HG03196 (cell line): Measurements from ENCODE around the gene NFAM1.

Source experiments
- ATAC-seq: cut with Tn5 transposase; IDR thresholded peaks from one replicate; pipeline ENCODE4 v1.9.1; 2021; ENCODE audit not compliant: unreplicated experiment

The NFAM1 gene

DNA sequence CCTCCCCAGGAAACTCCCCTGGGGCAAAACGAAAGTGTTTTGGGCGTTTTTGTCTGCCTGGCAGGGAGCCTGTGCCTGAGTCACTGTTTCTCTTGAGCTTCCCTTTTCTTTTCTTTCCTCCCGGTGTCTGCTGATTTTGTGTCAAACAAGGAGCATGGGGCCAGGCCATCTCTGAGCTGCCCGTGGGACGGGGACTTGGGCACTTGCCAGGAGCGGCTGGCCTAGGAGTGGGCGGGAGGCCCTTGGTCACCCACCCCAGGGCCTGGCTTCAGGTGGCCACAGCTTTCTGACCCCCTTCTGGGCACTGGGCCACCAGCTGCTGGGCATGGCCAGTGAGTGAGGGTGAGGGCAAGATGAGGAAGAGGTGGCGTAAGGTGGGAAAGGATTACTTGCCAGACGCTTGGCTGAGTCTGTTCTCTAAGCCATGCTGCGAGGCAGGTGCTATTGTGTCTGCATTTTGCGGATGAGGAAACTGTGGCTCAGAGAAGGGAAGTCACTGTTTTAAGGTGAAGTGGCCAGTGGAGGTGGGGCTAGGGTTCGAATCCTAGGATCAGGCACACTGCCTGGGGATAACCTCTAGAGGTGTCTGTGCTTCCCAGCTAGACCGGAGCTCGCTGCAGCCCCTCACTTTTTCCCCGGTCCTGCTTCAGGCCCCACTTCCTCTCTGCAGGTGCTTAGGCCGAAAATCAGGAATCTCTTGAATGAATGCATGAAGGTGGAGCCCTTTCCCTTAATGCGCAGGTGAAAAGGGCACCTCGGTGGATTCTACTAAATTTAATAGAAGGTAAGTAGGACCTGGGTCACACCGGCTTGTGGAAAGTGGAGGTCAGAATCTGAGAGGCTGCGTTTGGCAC is 7.8 kb upstream of the NFAM1 start:
- ATAC-seq = no peak

DNA sequence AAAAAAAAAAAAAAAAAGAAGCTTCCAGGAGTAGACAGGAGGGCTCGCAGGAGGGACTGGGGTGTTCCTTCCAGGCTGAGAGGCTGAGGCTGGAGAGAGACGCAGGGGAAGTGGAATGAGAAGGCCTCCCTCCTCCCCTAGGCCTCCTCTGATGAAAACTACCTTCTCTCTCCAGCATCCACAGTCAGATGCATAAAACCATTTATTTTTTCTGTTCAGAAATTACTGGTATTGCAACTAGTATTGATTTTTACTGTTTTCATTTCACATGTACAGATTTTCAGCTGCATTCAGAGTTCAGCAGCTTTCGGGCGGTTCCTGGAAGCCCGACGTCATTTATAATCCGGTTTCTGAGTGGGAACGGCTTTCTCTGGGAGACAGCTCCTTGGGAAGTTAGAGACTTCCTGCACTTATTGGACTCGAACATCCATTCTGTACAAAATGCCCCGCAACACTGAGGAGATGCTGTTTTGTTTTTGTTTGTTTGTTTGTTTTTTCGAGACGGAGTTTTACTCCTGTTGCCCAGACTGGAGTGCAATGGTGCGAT is 6.9 kb upstream of the NFAM1 start:
- ATAC-seq = no peak

DNA sequence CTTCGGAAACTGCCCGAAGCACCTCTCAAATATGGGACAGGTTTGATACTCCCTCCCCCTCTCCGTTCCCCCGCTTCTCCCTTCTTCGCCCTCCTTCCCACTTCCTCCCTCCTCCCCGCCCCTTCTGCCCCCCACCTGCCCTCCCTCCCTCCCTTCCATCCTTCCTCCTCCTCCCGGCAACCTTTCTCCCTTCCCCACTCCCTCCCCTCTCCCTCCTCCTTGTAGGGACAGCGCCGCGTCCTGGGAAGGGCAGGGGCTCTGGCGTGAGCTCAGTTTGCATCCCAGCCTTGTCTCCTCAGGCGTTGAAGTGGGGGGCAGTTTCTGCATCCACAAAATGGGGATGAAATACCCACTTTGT is 6.1 kb upstream of the NFAM1 start:
- no peak for ATAC-seq

DNA sequence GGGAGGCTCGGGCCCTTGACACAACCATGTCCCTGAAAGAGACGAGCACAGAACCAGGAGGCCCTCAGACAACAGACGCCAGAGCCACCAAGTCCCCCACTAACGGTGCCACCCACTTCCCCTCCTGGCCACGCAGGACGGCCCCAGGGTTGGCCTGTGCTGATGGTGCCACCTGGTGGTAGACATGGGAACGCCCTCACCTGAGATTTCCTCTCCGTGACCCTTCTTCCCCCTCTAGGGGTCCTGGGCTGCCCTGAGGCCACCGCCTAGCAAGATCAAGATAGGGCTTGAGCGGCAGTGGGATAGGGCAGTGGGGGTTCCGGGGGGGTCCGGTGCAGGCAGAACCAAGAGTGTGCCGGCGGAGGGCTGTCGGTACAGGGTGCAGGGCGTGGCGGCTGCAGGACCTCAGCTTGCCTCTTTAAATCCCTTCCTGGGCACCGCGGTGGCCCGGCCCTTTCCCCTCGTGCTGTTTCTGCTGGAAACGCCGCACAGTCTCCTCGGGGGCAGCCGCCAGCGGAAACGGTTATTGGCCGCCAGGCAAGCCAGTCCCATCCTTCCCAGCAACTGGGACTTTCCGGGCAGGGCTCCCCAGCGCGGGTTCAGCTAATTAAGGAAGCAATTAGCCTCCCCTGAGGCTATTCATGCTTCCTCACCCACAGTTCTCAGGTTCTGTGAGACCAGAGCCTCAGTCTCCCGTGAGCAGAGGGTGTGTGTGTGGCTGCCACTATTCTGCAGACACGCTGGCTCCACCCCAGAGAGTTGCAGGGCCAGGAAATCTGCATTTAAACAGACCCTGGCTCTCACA is 5.5 kb upstream of the NFAM1 start:
- ATAC-seq = no peak

DNA sequence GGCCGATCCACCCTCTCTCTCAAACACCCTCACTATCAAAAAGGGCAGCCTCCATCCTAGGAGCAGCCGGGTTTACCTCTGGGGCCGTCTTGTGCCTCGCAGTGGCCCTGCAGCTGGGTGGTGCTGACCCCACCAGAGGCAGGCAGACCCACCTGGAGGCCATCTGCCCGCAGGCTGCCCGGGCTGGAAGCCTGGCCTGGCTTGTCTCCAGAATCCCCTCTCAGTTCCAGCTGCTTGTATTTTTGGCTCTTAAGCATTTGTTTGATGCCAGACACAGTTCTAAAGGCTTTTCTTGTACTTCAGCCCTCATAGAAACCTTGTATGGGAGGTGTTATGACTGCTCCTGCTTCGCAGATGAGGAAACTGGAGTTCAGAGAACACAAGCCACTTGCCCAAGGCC is 4.2 kb upstream of the NFAM1 start:
- ATAC-seq = no peak

DNA sequence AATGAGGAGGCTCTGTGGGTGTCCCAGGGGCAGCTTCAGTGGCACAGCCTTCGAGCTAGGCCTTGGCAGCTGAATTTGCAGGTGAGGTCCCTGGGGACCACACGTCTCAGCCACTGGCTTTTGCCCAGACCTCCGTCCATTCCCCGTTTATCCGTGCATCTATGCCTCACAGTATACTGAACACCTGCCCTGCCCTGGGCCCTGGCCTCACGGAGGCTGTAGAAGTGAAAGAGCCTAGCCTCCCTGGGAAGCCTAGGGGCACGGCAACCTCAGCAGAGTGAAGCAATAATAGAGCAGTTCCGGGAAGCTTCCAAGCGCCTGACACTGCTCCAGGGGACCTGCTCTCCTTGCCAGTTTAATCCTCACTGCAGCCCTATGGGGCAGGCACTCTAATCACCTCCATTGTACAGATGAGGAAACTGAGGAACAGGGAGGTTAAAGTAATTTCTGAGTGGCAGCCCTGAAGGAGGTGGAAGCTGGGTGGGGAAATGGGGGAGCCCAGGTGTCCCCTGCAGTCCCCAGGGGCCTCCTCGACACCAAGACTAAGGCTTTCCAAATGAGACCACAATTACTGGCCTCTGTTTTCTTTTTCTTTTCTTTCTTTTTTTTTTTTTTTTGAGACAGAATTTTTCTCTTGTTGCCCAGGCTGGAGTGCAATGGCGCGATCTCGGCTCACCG is 2.7 kb upstream of the NFAM1 start:
- ATAC-seq = no peak

DNA sequence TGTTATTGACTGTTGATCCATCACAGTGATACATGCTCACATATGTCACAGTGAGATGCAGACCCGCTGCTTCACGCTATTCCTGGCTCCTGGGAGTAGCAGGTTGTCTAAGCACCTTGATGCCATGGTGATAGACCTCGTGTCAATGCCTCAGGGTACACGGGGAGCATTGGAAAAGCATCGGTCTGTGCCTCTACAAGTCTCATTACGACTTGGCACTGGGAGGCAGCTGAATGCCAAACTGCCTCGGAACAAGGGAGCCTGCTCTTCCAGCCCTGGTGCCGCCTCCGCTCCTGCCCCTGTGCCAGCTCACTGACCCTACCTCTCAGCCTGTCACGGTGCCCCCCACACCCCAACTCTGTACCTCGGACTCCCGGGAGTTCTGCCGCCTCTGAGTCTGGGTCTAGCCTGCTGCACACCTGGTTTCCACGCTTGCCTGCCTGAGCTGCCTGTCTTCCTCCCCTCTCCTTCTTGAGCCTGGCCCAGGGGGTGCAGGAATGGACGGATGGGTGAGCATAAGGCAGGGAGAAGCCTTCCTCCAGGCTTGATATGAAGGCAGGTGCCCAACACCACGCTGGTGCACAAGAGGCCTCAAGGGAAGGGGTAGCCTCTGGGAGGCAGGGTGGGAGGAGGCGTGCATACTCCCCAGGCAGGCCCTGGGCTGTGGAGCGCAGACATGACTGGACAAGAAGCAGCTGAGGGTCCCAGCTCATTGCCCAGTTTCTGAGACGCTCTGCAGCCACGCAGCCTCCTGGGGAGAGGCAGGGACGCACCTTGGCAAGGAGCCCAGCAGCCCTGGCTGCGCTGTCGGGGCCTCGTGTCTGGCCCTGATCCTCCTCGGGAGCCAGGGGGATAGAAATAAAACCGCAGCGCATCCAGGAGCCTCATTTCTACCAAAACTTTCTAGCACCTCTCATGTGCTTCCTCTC is 1.8 kb upstream of the NFAM1 start:
- no peak for ATAC-seq

DNA sequence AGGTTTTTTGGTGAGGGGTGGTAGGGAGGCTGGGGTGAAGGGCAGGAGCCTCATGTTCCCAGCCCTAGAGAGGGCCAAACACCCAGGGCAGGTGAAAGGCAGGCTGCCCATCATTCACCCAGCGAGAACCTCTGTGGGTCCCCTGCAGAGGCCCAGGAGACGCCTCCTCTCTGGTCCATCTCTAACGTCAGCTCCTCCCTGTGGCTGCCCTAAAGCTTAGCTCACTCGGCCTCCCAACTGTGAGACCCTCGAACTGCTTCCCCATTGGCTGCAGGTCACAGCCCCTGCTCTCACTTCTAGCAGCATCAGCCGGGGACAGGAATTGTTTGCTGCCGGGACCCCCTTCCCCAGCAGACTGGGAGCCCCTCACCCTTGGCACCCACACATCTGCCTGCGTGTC is 615 bp upstream of the NFAM1 start:
- no peak for ATAC-seq

DNA sequence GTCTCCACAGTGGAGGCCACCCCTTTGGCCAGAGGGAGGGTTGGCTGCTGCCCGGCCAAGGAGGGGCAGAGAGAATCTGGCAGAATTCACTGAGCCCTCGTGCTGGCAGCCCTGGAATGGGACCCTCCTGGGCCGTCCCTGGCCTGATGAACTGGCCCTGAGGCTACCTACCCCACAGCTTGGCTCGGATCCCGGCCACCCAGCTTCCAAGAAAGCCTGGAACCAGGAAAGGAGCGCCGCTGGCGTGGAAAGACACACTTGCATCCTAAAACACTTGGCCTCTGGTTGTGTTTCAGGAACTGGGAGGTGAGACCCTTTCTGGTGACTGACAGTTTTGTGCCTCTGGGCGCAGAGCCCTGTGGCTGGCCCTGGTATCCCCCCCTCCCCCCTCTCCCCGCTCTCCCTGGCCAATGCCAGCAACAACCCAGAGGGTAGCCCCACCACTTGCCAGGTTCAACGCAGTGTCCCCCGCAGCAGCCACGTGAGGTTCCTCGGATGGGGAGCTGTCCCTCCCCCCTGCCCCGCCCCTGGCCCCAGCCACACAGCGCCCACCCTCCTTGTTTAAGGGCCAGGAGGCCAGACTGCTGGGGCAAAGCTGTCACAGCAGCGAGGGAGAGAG is 693 bp downstream of the NFAM1 start:
- no peak for ATAC-seq

DNA sequence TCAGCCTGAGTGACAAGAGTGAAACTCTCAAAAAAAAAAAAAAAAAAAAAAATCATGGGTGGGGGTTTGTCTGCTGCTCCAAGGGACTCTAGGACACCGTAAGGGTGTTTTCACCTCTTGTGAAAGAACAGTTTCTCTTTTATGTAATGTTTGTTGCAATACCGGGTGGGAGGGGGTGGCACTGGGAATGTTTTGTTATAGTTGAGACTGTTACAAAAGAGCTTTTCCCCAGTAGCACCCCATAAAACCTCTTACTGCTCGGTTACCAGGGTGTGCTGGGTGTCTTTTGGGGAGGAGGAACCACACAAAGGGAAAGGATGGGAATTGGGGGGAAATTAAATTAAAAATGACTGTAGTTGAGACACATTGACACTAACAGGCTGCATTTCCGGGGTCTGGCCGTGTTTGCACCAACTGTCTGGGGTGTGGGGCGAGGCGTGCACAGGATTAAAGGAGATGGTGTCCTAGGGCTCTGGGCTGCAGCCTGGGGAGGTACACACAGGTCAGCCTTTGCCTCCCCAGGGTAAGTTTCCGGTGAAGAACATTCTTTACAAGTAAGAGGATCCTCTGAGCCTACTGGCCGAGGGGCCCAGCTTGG is 1.6 kb downstream of the NFAM1 start:
- ATAC-seq = no peak

DNA sequence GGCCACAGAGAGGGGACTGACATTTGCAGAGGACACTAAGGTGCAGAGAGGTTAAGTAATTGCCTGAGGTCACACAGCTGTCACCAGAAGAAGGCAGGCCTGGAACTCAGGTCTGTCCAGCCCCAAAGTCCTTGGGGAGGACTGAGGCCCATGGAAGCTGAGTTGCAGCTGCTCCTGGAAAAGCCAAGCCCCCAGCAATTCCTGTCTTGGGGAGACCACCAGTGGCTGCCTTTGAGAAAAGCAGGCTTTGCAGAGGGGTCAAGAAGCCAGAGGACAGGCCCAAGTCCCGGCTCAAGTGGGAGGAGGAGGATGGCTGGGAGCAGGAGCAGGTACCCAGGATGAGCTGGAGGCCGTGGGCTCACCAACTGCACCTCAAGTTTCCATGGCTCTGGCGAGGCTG is 3.4 kb downstream of the NFAM1 start:
- ATAC-seq = no peak

DNA sequence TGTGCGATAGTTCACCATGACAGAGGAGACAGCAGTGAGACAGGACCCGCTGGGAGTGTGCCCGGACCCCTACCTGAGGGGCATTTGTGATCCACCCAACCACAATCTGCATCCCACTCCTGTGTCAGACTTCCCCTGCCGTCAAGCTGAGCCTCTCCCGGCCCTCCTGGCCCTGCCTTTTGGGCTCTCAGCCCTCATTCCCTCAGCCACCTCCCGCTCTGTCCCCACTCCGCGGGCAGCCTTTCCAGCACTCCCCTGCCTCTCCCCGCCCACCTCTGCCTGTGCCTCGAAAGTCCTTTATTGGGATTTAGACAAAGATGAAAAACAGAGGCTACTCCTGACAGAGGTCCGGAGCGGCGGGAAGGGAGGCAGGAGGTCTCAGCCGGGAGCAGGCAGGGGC is 4.2 kb downstream of the NFAM1 start:
- no peak for ATAC-seq

DNA sequence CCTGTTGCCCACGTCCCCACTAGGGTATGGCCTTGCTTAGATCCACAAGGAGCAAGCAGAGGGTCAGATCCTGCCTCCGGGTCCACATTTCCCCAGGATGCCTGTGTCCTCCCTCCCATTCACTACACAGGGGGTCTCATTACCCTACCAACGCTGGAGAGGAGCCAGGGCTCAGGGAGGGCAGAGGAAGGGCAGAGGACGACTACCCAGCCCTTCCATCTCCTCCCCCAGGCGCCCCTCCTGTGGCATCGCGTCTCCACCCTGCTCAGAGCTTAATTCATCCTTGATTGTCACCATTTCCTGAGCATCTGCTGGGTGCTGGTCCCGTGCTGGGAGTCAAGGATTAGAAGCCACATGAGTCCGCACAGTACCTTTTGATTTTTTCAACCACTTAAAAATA is 5.0 kb downstream of the NFAM1 start:
- ATAC-seq = no peak

DNA sequence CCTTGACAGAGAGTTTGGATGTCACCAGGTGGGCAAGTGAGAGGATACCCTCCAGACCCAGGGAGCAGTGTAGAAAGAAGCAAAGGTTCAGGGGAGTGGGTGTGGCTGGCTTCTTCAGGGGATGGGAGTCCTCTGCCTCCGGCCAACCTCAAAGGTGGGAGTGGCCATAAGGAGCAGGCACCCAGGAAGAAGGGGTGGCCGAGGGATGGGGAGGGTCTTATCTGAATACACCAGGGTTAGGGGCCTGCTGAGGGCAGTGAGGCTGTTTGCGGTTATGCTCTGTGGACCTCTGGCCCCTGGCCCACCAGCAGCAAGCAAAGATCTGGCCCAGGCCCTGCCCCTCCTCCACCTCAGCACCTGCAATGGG is 6.2 kb downstream of the NFAM1 start:
- no peak for ATAC-seq

DNA sequence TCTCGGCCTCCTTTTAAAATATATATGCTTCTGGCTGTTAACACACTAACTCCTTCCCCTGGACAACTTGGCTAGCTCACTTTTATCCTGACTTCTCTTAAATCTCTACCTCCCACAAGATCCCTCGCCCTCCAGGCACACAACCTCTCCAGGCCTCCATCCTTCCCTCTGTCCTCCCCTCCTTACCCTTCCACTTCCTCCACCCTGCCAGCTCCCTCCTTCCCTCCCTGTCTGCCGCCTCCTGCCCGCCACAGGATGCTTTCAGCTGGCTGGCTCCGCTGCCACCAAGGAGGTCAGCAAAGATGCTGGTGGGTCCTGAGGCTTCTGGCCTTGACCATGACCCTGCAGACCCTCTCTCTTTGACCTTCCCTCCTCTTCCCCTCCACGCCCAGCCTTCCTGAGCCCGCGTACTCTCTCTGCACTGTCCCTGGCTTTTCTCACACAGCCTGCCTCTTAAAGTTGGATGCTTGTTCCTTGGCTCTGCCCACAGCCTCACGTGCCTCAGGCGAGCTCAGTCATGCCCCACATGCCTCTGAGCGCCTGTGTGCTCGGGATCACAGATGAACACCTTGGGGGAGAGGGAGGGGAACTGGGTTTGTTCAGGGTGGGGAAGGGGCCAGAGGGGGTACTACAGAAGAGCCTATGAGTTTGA is 6.7 kb downstream of the NFAM1 start:
- ATAC-seq = no peak

DNA sequence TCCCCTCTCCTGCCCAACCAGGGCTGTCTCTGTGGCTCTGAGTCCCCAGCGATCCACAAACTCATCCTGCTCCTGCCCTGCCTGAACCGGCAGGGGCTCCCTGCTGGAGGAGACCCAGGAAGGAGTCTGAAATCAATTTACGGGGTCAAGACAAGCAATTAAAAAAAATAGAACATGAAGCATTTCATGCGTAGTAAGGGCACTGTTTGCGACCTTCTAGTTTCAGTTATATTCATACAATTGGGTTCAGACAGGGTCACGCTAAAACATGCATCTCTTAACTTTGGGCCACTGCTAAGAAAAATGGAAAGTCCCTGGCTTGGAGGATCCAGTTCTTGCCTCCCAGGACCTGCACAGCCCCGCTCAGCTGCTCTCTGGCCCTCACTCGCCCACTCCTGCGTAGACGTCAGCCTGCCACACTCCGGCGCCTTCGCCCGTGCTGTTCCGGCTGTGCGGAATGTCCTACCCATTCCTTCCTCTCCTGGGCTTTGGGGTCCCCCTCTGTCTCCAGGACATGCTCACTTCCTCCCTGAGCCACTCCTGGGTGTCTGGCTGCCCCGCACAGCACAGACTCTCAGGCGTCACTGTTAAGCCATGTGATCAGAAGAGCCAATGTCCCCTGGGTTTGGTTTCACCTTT is 12.8 kb downstream of the NFAM1 start:
- no peak for ATAC-seq

DNA sequence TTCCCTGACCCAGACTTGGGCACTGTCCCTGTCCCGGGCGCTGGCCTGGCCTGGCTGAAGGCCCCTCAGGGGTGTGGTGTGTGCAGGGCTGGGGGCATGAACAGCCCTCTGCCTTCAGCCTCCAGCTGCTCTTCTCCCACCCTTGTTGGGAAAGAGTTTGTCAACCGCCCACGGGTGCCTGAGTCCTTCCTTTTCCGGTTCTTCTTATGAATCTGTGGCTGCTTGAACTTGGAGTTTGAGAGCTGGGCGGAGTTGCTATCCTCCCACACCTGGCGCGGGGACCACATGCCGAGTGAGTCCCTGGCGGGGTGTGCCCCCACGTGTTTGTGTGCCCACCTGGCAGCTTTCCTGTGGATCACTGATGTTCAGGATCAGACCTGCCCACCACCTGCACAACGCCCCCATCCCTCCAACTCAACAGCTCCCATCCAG is 13.4 kb downstream of the NFAM1 start:
- ATAC-seq = no peak

DNA sequence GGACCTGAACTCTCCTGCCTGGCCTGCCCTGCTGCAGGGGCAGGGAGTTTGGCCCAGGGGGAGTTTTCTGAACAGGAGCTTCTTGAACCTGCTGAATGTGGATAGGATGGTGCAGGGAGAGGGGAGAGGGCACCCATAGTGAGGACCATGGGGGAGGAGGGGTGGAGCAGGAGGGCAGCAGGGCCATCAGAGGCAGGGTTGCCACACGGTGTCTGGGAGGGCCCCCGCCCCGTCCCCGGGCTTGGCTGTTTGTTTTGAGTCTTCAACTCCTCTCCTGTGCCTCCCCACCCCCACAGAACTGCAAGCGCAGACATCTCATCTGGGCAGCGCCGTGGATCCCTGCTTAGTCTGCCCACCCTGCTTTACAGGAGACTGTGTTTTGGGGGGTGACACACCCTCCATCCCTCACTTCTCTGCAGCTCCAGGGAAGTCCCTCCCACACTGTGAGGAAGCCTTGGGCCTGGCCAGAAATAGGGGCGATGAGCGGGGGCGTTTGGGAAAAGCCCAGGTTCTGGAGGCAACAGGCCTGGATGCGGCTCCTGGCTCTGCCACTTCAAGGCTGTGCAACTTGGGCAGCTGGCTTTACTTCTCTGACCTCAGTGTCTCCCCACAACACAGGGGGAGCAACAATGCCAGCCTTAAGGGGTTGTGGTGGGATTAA is 14.4 kb downstream of the NFAM1 start:
- ATAC-seq = no peak
